ENCODE measurements around the gene WSB1. TPM values are rescaled to one million over a fixed set of nuclear protein-coding genes. Genes with fewer than 3 reads are reported as not detected.
A peak's percentile ranks its signal among the peaks of the same experiment; 100 is the strongest.

The WSB1 gene
- total RNA-seq, 1 donor from 2014 or later, result 521 TPM

- H3K36me3 ChIP-seq, result no peaks in the 10 kb centered on the region
- TF ChIP-seq EZH2phosphoT487 (IDR thresholded peaks at IDR 0.05) (no peak), EZH2 (IDR thresholded peaks at IDR 0.05) (no peak), CTCF (IDR thresholded peaks at IDR 0.05) (no peak)
- no peak overlapping the region for H2AFZ ChIP-seq (replicated peaks)
- no peaks in the 10 kb centered on the region for H3K9me3 Mint-ChIP-seq
- H3K79me2 ChIP-seq (ENCODE audit: low read depth), result no peaks in the 10 kb centered on the region
- peaks cover 3% of the 10 kb centered on the region for H3K27me3 Mint-ChIP-seq (ENCODE audit: insufficient read depth, low read depth)
- H3K27me3 ChIP-seq, result no peaks in the 10 kb centered on the region
- H3F3A ChIP-seq (ENCODE audit: low read depth), result peaks cover 14% of the 10 kb centered on the region
- H3K27ac ChIP-seq, result no peak overlapping the region
- no peaks in the 10 kb centered on the region for H3K36me3 Mint-ChIP-seq
- H3K27ac Mint-ChIP-seq, result no peak overlapping the region
- H3K4me3 ChIP-seq, result no peak overlapping the region
- no peaks in the 10 kb centered on the region for H3K9me3 ChIP-seq (ENCODE audit: low read depth)
- H3K9ac ChIP-seq, result no peak overlapping the region
- no peak overlapping the region for H3K4me2 ChIP-seq
- DNase-seq (ENCODE audit: low spot score), result no peak
- no peak overlapping the region for H3K4me3 Mint-ChIP-seq
- H3K4me1 ChIP-seq, result no peaks in the 10 kb centered on the region
- no peaks in the 10 kb centered on the region for H4K20me1 ChIP-seq (ENCODE audit: low read depth)
- H3K4me1 Mint-ChIP-seq, result peaks cover 3% of the 10 kb centered on the region
Measured at GRCh38 chr17:27323538-27324215, 29.8 kb downstream of the WSB1 start.

- no peak overlapping the region for H3K4me3 ChIP-seq
- H3K27me3 ChIP-seq, result no peaks in the 10 kb centered on the region
- H3K4me2 ChIP-seq, result no peak overlapping the region
- peaks cover 3% of the 10 kb centered on the region for H3F3A ChIP-seq (ENCODE audit: low read depth)
- H2AFZ ChIP-seq (replicated peaks), result no peak overlapping the region
- no peaks in the 10 kb centered on the region for H4K20me1 ChIP-seq (ENCODE audit: low read depth)
- H3K79me2 ChIP-seq (ENCODE audit: low read depth), result no peaks in the 10 kb centered on the region
- no peaks in the 10 kb centered on the region for H3K9me3 Mint-ChIP-seq
- no peaks in the 10 kb centered on the region for H3K9me3 ChIP-seq (ENCODE audit: low read depth)
- peaks cover 2% of the 10 kb centered on the region for H3K27me3 Mint-ChIP-seq (ENCODE audit: insufficient read depth, low read depth)
- no peak overlapping the region for H3K27ac Mint-ChIP-seq
- no peak for DNase-seq (ENCODE audit: low spot score)
- H3K27ac ChIP-seq, result no peak overlapping the region
- peaks cover 10% of the 10 kb centered on the region for H3K4me1 Mint-ChIP-seq
- H3K9ac ChIP-seq, result no peak overlapping the region
- H3K36me3 Mint-ChIP-seq, result no peaks in the 10 kb centered on the region
- H3K4me1 ChIP-seq, result no peaks in the 10 kb centered on the region
- TF ChIP-seq CTCF (IDR thresholded peaks at IDR 0.05), result no peak
- no peak for TF ChIP-seq EZH2phosphoT487 (IDR thresholded peaks at IDR 0.05)
- TF ChIP-seq EZH2 (IDR thresholded peaks at IDR 0.05), result no peak
- H3K36me3 ChIP-seq, result no peaks in the 10 kb centered on the region
- H3K4me3 Mint-ChIP-seq, result no peak overlapping the region
Measured at GRCh38 chr17:27324771-27325339, 30.9 kb downstream of the WSB1 start.

GRCh38 chr17:27326051-27326450, 32.1 kb downstream of the WSB1 start:
- Histone ChIP-seq H3K27ac (no peak overlapping the region), H2AFZ (replicated peaks) (no peak overlapping the region), H3F3A (ENCODE audit: low read depth) (no peaks in the 10 kb centered on the region), H3K4me2 (no peak overlapping the region), H3K27me3 (no peaks in the 10 kb centered on the region), H3K79me2 (ENCODE audit: low read depth) (no peaks in the 10 kb centered on the region), H4K20me1 (ENCODE audit: low read depth) (no peaks in the 10 kb centered on the region), H3K4me3 (no peak overlapping the region), H3K9ac (no peak overlapping the region), H3K9me3 (ENCODE audit: low read depth) (no peaks in the 10 kb centered on the region), H3K4me1 (no peaks in the 10 kb centered on the region), H3K36me3 (no peaks in the 10 kb centered on the region)
- Mint-ChIP-seq H3K27me3 (ENCODE audit: insufficient read depth, low read depth) (peaks cover 2% of the 10 kb centered on the region), H3K36me3 (no peaks in the 10 kb centered on the region), H3K9me3 (no peaks in the 10 kb centered on the region), H3K4me3 (peak overlapping the region; percentile 10), H3K27ac (no peak overlapping the region), H3K4me1 (peaks cover 6% of the 10 kb centered on the region)
- TF ChIP-seq EZH2phosphoT487 (IDR thresholded peaks at IDR 0.05) (no peak), CTCF (IDR thresholded peaks at IDR 0.05) (no peak), EZH2 (IDR thresholded peaks at IDR 0.05) (no peak)
- no peak for DNase-seq (ENCODE audit: low spot score)

Data from neural progenitor cell (in vitro differentiated cells).